HG03432 (cell line): ENCODE data around the gene PTPN20.
A peak's percentile ranks its signal among the peaks of the same experiment; 100 is the strongest.
"Not testable (repeated sequence)": the region's sequence is repeated elsewhere in the genome, so short reads cannot be mapped to it uniquely, and the experiment has no call there.

ENCODE experiments used
- ATAC-seq: cut with Tn5 transposase; IDR thresholded peaks from one replicate; pipeline ENCODE4 v1.9.1; 2021; ENCODE audit warnings: mild to moderate bottlenecking, moderate library complexity; ENCODE audit not compliant: unreplicated experiment

Gene PTPN20, protein sequence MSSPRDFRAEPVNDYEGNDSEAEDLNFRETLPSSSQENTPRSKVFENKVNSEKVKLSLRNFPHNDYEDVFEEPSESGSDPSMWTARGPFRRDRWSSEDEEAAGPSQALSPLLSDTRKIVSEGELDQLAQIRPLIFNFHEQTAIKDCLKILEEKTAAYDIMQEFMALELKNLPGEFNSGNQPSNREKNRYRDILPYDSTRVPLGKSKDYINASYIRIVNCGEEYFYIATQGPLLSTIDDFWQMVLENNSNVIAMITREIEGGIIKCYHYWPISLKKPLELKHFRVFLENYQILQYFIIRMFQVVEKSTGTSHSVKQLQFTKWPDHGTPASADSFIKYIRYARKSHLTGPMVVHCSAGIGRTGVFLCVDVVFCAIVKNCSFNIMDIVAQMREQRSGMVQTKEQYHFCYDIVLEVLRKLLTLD

GRCh38 chr10:46911144-46911876 lies at the start of gene PTPN20:
PTPN20 (plus strand) TSS chr10:46911428; CDS start chr10:46932500, 21,072 bp downstream.
- ATAC-seq: peak; percentile 67

- not testable (repeated sequence) for ATAC-seq
Measured at GRCh38 chr10:46869716-46870115, 41.5 kb upstream of the PTPN20 start.

- not testable (repeated sequence) for ATAC-seq
Measured at GRCh38 chr10:46871583-46871982, 39.6 kb upstream of the PTPN20 start.

GRCh38 chr10:46875304-46875703 lies 35.9 kb upstream of the PTPN20 start:
- ATAC-seq: not testable (repeated sequence)

DNA sequence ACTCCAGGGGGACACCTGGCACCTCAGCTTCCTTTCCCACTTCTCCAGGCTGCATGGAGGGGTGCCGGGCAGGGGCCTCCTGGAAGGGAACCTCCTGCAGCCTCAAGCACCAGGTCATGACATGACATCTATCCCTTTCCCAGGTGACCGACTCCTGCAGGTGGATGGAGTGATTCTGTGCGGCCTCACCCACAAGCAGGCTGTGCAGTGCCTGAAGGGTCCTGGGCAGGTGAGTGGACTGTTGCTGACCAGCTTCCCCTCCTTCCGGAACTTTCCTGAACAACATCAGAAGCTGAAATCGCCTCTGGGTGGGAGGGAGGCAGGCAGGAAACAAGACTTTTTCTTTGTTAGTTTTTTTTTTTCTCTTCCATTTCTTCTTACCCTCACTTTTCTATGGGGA lies 34.5 kb upstream of the PTPN20 start:
- ATAC-seq: not testable (repeated sequence)

GRCh38 chr10:46878761-46879160 lies 32.5 kb upstream of the PTPN20 start:
- not testable (repeated sequence) for ATAC-seq

- ATAC-seq: not testable (repeated sequence)
Measured at GRCh38 chr10:46890813-46891611, 20.2 kb upstream of the PTPN20 start.

GRCh38 chr10:46896762-46897692 lies 14.2 kb upstream of the PTPN20 start:
- not testable (repeated sequence) for ATAC-seq

DNA sequence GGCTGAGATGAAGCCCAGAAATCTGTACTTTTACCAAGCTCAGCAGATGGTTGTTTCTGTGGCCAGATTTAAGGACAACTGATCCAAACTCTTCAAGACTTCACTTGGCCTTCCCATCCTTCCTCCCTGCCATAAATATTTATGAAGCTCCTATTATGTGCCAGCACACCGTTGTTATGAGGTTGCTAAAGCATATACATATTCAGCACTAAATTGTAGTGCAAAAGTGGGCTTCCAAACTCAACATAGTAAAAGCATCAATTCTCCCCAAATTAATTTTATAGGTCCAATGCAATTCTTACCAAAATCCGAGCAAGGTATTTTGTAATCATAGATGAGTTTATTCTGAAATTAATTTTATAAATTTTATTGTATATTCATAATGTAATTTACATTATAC lies 10.0 kb upstream of the PTPN20 start:
- ATAC-seq: not testable (repeated sequence)

- ATAC-seq: not testable (repeated sequence)
Measured at GRCh38 chr10:46903874-46904273, 7.4 kb upstream of the PTPN20 start.

DNA sequence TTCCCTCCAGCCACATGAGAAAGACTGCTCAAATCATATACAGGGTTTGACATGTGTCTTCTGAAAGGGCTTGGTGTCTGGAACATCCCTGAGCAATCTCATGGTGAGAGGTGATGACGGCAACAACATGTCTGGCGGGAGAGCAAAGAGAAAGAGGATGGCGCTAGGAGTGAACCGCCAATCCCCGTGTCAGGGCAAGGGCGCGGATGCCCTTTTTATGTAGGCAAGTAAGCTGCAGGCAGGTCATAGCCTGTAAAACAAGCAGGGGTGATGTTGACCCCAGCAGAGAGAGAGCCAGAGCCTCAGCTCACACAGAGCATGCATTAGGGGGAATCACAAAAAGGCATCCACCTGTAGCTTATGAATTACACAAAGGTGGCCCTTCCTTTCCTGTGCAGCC lies 4.9 kb upstream of the PTPN20 start:
- ATAC-seq: not testable (repeated sequence)

- ATAC-seq: not testable (repeated sequence)
Measured at GRCh38 chr10:46907185-46908117, 3.8 kb upstream of the PTPN20 start.

- not testable (repeated sequence) for ATAC-seq
Measured at GRCh38 chr10:46922498-46922897, 11.3 kb downstream of the PTPN20 start.

DNA sequence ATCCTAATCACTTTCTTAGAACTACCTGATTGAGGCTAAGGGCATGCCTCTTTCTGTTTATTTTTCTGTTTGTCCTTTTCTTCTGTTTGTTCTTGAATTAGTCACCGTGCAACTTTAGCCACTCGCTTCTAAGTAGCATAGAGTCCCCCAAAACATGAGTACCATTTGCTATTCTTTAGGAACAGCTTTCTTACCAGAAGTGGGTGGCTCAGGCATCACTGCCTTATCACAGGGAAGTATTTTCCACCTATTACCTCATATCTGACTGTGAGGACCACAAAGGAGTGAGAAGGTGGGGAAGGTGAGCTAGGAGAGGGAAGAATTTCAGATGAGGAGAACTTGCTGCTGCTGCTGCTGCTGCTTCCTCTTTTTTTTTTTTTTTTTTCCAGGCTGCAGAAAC lies 13.9 kb downstream of the PTPN20 start:
- not testable (repeated sequence) for ATAC-seq

DNA sequence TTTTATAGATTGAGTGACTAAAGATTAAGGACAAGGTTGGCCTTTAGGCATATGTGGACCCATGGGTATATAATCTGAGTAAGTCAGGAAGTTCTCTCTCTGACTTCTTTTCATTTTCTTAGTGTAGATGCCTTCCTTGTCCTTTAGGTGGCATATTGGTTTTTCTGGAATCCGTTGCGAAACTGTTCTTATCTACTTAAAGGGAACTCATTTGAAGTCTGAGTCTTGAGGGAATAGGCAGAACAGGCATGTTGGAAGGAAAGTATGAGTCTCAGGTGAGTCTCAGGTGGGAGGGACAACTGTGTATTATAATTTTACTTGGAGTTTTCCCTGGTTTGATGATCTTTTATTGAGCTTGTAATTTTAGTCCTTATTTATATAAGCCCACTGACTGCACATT lies 14.6 kb downstream of the PTPN20 start:
- not testable (repeated sequence) for ATAC-seq

- ATAC-seq: not testable (repeated sequence)
Measured at GRCh38 chr10:46928810-46929209, 17.6 kb downstream of the PTPN20 start.

GRCh38 chr10:46932383-46932782 lies 21.2 kb downstream of the PTPN20 start:
- not testable (repeated sequence) for ATAC-seq

- ATAC-seq: not testable (repeated sequence)
Measured at GRCh38 chr10:46941091-46941490, 29.9 kb downstream of the PTPN20 start.
